ENCODE data around the gene ISCA2. TPM values are rescaled to one million over a fixed set of nuclear protein-coding genes. Genes with fewer than 3 reads are reported as not detected.

The ISCA2 gene
- total RNA-seq, 1 donor from 2014 or later, result 21.2 TPM

DNA sequence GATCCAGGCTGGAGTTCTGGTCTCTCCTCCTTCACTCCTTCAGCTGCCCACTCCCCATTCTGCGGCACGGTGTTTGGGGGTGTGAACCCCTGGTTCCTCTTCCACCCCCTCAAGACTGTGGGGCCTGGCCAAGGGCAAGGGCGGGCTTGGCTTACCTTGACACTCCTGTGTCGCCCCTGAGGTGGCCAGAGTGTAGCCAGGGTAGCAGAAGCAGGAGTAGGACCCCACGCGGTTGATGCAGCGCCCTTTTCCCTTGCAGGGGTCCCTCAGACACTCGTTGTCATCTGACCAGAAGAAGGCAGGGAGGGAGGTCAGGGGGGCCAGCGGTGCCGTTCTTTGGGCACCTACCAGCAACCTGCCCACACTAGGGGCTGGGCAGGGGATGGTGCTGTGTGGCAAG lies 28.2 kb downstream of the ISCA2 start:
- no peak overlapping the region for H2AFZ ChIP-seq (ENCODE audit: low read depth, low read length)
- H3K27me3 ChIP-seq (ENCODE audit: insufficient read depth, low read length), result no peaks in the 10 kb centered on the region
- peaks cover 18% of the 10 kb centered on the region for H3K4me1 ChIP-seq (ENCODE audit: insufficient read depth, low read length)
- H3K9ac ChIP-seq (ENCODE audit: low read length), result no peak overlapping the region
- no peaks in the 10 kb centered on the region for H4K20me1 ChIP-seq (ENCODE audit: insufficient read depth, low read length)
- Mint-ChIP-seq H3K27ac (ENCODE audit: unreplicated experiment) (no peak overlapping the region), H3K4me1 (ENCODE audit: low read depth, unreplicated experiment) (peaks cover 6% of the 10 kb centered on the region), H3K4me3 (ENCODE audit: unreplicated experiment) (no peak overlapping the region), H3K36me3 (ENCODE audit: low read depth, unreplicated experiment) (peaks cover 36% of the 10 kb centered on the region), H3K9me3 (ENCODE audit: unreplicated experiment) (no peaks in the 10 kb centered on the region), H3K27me3 (ENCODE audit: low read depth, unreplicated experiment) (no peaks in the 10 kb centered on the region)
- H3K36me3 ChIP-seq (ENCODE audit: insufficient read depth, low read length), result peaks cover 18% of the 10 kb centered on the region
- FAIRE-seq, result no peak
- no peaks in the 10 kb centered on the region for H3K79me2 ChIP-seq (ENCODE audit: insufficient read depth, low read length)
- TF ChIP-seq EZH2 (IDR thresholded peaks at IDR 0.05; ENCODE audit: insufficient read depth, low read length), result no peak
- TF ChIP-seq, protein P1, sequence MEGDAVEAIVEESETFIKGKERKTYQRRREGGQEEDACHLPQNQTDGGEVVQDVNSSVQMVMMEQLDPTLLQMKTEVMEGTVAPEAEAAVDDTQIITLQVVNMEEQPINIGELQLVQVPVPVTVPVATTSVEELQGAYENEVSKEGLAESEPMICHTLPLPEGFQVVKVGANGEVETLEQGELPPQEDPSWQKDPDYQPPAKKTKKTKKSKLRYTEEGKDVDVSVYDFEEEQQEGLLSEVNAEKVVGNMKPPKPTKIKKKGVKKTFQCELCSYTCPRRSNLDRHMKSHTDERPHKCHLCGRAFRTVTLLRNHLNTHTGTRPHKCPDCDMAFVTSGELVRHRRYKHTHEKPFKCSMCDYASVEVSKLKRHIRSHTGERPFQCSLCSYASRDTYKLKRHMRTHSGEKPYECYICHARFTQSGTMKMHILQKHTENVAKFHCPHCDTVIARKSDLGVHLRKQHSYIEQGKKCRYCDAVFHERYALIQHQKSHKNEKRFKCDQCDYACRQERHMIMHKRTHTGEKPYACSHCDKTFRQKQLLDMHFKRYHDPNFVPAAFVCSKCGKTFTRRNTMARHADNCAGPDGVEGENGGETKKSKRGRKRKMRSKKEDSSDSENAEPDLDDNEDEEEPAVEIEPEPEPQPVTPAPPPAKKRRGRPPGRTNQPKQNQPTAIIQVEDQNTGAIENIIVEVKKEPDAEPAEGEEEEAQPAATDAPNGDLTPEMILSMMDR (IDR thresholded peaks at IDR 0.05; ENCODE audit: insufficient read depth, low read depth, low read length), result no peak
- no peak overlapping the region for H3K4me3 ChIP-seq (ENCODE audit: insufficient read depth, low read depth, low read length)
- DNase-seq (ENCODE audit: low read depth), result no peak
- no peak overlapping the region for H3K27ac ChIP-seq (ENCODE audit: low read depth, low read length)
- H3K4me2 ChIP-seq (ENCODE audit: low read length), result no peak overlapping the region
- H3K9me3 ChIP-seq (ENCODE audit: insufficient read depth, low read depth, low read length), result no peaks in the 10 kb centered on the region

DNA sequence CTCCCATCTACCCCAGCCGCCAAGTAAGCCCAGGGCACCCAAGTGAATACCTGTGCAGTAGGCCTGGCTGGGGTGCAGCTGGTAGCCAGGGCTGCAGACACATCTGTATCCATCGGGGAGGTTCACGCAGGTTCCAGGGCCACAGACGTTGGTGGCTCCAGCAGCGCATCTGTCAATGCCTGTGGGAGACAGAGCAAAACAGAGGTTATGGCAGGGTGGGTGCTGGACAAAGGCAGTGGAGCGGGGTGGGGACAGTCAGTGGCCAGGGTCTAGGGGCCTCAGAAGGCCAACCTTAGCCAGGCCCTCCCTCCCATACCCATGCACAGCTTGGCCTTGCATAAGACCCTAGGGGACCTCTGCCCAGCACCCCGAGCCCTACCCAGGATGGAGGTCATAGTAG lies 29.2 kb downstream of the ISCA2 start:
- FAIRE-seq, result no peak

More for the DNA sequence above, 29.2 kb downstream of the ISCA2 start:
- Histone ChIP-seq H3K27ac (ENCODE audit: low read depth, low read length) (no peak overlapping the region), H4K20me1 (ENCODE audit: insufficient read depth, low read length) (no peaks in the 10 kb centered on the region), H3K9ac (ENCODE audit: low read length) (no peak overlapping the region), H3K79me2 (ENCODE audit: insufficient read depth, low read length) (no peaks in the 10 kb centered on the region), H3K27me3 (ENCODE audit: insufficient read depth, low read length) (no peaks in the 10 kb centered on the region), H3K4me2 (ENCODE audit: low read length) (no peak overlapping the region), H3K9me3 (ENCODE audit: insufficient read depth, low read depth, low read length) (no peaks in the 10 kb centered on the region), H3K4me1 (ENCODE audit: insufficient read depth, low read length) (peaks cover 13% of the 10 kb centered on the region), H3K4me3 (ENCODE audit: insufficient read depth, low read depth, low read length) (no peak overlapping the region), H2AFZ (ENCODE audit: low read depth, low read length) (no peak overlapping the region), H3K36me3 (ENCODE audit: insufficient read depth, low read length) (peaks cover 18% of the 10 kb centered on the region)
- H3K27ac Mint-ChIP-seq (ENCODE audit: unreplicated experiment), result no peak overlapping the region
- no peak for TF ChIP-seq EZH2 (IDR thresholded peaks at IDR 0.05; ENCODE audit: insufficient read depth, low read length)
- TF ChIP-seq, protein P1 (IDR thresholded peaks at IDR 0.05; ENCODE audit: insufficient read depth, low read depth, low read length), result no peak
- H3K27me3 Mint-ChIP-seq (ENCODE audit: low read depth, unreplicated experiment), result no peaks in the 10 kb centered on the region
- H3K9me3 Mint-ChIP-seq (ENCODE audit: unreplicated experiment), result no peaks in the 10 kb centered on the region
- H3K4me1 Mint-ChIP-seq (ENCODE audit: low read depth, unreplicated experiment), result peaks cover 2% of the 10 kb centered on the region
- H3K4me3 Mint-ChIP-seq (ENCODE audit: unreplicated experiment), result no peak overlapping the region
- DNase-seq (ENCODE audit: low read depth), result no peak
- peaks cover 33% of the 10 kb centered on the region for H3K36me3 Mint-ChIP-seq (ENCODE audit: low read depth, unreplicated experiment)

Data from astrocyte (in vitro differentiated cells and primary cell).